Hematopoietic multipotent progenitor cell treated with erythropoietin and hydrocortisone succinate and interleukin-3 and kit ligand, for 6 days (in vitro differentiated cells): ENCODE results near the gene CAMKK2.
"Not testable (repeated sequence)": the region's sequence is repeated elsewhere in the genome, so short reads cannot be mapped to it uniquely, and the experiment has no call there.

ENCODE experiments used
- DNase-seq: peaks from one replicate; pipeline ENCODE4 v3.0.0-alpha.2; 2015

Gene CAMKK2

GRCh38 chr12:121278169-121279070 is 18.1 kb downstream of the CAMKK2 start:
- DNase-seq, result no peak

DNA sequence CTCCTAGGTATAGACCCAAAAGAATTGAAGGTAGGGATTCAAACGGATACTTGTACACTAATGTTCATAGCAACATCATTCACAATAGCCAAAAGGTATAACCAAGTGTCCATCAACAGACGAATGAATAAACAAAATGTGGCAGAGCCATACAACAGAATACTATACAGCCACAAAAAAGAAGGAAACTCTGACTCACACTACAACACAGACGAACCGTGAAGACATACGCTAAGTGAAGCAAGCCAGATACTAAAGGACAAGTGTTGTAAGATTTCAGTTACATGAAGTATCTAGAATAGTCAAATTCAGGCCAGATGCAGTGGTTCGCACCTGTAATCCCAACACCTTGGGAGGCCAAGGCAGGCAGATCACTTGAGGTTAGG is 19.1 kb downstream of the CAMKK2 start:
- no peak for DNase-seq

GRCh38 chr12:121274036-121274763 is 22.3 kb downstream of the CAMKK2 start:
- DNase-seq, result no peak

DNA sequence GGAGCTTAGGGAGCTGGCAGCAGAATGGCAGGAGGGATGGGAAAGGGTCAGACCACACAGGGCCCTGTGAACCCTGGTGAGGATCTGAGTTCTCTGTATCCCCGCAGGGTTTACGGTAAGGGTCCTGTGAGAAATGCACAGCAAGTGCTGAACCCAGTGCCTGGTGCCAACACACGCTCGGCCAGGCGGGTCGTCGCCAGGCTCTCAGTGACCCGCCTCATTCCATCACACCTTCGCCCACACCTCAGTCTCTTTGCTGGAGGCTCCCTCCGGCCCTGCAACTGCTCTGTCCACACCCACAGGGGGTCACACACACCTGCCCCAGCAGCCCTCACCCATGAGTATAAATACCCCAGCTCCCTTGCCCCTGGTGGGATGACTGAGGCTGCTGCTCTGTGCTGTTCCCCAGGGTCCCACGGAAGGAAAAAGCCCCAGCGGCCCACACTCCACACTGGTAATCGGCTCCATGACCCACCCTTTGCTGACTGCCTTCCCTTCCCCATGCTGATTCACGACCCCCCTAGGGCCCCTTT is 23.1 kb downstream of the CAMKK2 start:
- DNase-seq, result no peak

GRCh38 chr12:121267822-121268221 is 28.7 kb downstream of the CAMKK2 start:
- DNase-seq, result no peak

GRCh38 chr12:121264951-121265515 is 31.5 kb downstream of the CAMKK2 start:
- DNase-seq, result no peak

DNA sequence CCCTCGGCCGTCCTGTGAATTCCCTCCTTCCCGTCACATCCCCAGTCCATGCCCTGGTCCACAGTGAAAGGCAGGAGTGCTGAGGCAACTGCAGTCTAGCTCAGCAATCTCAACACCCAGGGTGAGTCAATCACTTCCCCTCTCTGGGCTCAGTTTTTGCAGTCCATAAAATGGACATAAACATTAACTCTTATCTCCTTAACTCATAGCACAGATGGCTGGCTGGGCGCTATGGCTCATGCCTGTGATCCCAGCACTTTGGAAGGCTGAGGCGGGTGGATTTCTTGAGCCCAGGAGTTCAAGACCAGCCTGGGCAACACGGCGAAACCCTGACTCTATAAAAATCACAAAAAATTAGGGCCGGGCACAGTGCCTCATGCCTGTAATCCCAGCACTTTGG is 32.4 kb downstream of the CAMKK2 start:
- DNase-seq, result no peak

- DNase-seq, result no peak
These were observed 33.1 kb downstream of the CAMKK2 start for GRCh38 chr12:121263206-121263935.

GRCh38 chr12:121261398-121261797 is 35.1 kb downstream of the CAMKK2 start:
- no peak for DNase-seq

GRCh38 chr12:121260091-121260490 is 36.4 kb downstream of the CAMKK2 start:
- no peak for DNase-seq

GRCh38 chr12:121259074-121259473 is 37.4 kb downstream of the CAMKK2 start:
- no peak for DNase-seq

GRCh38 chr12:121257704-121258449 is 38.6 kb downstream of the CAMKK2 start:
- DNase-seq, result not testable (repeated sequence)

DNA sequence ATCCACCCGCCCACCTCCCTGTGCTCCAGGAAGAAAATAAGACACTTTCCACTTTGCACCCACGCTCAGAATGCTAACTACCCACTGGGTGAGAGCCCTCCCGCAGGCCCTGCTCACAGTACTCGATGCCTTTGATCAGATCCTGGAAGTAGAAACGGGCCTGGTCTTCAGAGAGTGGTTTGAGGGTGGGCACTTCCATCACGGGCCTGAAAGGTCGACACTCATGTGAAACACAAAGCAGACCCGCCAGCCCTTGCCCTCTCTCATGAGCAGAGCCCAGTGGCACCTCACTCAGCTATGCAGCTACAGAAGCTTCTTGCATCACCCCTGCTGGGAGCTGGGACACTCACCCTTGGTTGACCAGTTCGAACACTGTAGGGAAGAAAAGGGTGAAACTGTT is 41.1 kb downstream of the CAMKK2 start:
- DNase-seq, result no peak

DNA sequence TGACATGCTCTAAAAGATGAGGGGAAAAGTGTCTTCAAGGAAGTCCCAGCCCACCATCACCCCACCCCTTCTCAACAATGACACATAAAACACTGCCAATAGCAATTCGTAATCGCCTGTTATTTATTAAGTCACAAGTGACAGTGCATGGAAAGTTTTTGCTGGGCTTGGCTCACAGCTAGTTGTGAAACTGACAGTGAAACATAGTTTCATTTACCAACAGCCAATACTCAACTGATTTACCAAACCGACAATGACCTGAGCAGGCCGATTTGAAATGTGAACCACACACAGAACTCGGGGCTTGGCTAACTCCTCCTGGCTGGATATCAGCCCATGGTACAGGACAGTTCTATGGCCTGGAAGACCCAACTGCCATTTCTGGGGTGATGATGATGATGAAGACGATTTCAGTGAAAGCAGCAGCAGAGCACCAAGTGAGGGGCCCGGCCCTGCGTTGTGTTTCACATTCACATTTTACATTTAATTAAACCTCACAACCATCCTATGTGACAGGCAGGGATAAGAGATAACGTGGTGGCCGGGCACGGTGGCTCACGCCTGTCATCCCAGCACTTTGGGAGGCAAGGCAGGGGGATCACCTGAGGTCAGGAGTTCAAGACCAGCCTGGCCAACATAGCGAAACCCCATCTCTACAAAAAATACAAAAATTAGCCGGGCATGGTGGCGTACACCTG is 42.7 kb downstream of the CAMKK2 start:
- DNase-seq, result no peak

DNA sequence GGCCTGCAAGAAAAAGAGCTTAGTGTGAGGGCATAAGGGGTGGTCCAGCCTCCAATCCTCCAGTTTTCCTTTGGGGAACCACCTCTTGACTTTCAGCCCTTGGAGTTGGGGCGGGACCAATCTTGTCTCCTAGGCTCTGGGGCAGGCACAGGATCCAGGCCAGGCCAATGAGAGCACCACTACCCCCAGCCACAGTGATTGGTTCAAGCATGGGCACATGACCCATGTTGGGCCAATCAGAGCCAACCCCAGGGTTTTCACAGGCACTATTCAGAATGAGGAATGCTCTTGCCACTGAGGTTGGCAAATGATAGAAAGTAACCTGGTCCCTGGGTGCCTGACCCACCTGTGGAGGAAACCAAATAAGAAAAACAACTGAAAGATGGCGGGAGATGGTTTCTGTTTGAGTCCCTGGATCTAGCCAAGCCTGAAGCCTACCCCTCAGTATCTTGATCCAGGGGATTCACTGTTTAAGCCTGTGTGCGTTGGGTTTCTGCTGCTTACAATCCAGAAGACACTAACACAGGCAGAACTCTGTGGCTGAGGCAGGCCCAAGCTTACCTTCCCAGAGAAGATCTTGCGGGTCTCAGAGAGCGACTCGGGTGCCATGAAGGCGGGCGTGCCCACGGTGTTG is 43.7 kb downstream of the CAMKK2 start:
- no peak for DNase-seq

DNA sequence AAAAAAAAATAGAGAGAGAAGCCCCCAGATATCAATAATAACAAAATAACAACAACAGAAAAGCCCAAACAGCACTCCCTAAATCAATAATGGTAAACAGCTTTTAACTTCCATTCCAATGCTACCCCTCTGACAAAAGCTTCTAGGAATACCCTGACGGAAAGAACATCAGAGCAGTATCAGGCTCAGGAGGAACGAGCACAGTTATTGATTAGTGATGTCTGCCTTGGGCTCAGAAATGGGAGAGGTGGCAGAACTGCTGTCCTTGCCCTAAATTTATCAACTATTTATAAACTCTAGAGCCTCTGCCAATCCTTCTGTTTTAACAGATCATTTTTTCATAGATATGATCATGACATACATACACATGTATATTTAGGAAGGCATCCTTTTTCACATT is 44.7 kb downstream of the CAMKK2 start:
- no peak for DNase-seq

- no peak for DNase-seq
These were observed 46.1 kb downstream of the CAMKK2 start for GRCh38 chr12:121250359-121250758.

- no peak for DNase-seq
These were observed 47.9 kb downstream of the CAMKK2 start for GRCh38 chr12:121248622-121249021.

GRCh38 chr12:121246893-121247557 is 49.5 kb downstream of the CAMKK2 start:
- DNase-seq, result no peak

GRCh38 chr12:121245951-121246350 is 50.6 kb downstream of the CAMKK2 start:
- DNase-seq, result no peak
